K562 (cell line): ENCODE results near the gene TBC1D1.

Source experiments
- CREB1 ChIP-seq, 2 experiments: sonication (generic) in 1 of 2; formaldehyde crosslinking in 1 of 2; IDR thresholded peaks; 2 replicates each; pipeline versions ENCODE4 v1.6.1 to v1.8.0; 2012 to 2022; ENCODE audit warnings: inconsistent platforms in 1 of 2, mild to moderate bottlenecking in 1 of 2, missing genetic modification reagents in 1 of 2, moderate library complexity in 1 of 2
- CTCF ChIP-seq, 3 experiments: IDR thresholded peaks in 2 of 3; conservative IDR thresholded peaks in 1 of 3; 2 replicates each; pipeline ENCODE4 v1.5.1; 2011 to 2012; ENCODE audit warnings: low read length in 3 of 3, mild to moderate bottlenecking in 3 of 3, control low read depth in 2 of 3, improper control_type of control experiment in 1 of 3, inconsistent platforms in 1 of 3, low read depth in 1 of 3, mixed read lengths in 1 of 3, moderate library complexity in 1 of 3; ENCODE audit not compliant: insufficient read depth in 2 of 3
- EGR1 ChIP-seq: fragments of 450-650 bp; conservative IDR thresholded peaks from 2 replicates; pipeline ENCODE4 v1.6.1; 2017; ENCODE audit warnings: mild to moderate bottlenecking
- KLF13 ChIP-seq: fragments of 450-650 bp; IDR thresholded peaks from 2 replicates; pipeline ENCODE4 v1.6.1; 2016; ENCODE audit warnings: missing genetic modification characterization, low read depth, mild to moderate bottlenecking, missing compliant biosample characterization, moderate library complexity, borderline replicate concordance
- PRPF4 ChIP-seq: fragments of 200-400 bp; formaldehyde crosslinking; IDR thresholded peaks from one replicate; pipeline ENCODE4 v1.6.1; 2017; ENCODE audit warnings: low read length, low read depth, mild to moderate bottlenecking; ENCODE audit not compliant: insufficient read depth, poor library complexity, severe bottlenecking
- RBFOX2 ChIP-seq: fragments of 200-400 bp; formaldehyde crosslinking; IDR thresholded peaks from 2 replicates; pipeline ENCODE4 v1.6.1; 2017; ENCODE audit warnings: low read depth, mild to moderate bottlenecking, low read length, moderate library complexity
- TEAD2 ChIP-seq: fragments of 450-650 bp; IDR thresholded peaks from 2 replicates; pipeline ENCODE4 v1.6.1; 2016; ENCODE audit warnings: missing genetic modification characterization, control low read depth, missing compliant biosample characterization
- TRIM25 ChIP-seq: fragments of 450-650 bp; IDR thresholded peaks from 2 replicates; pipeline ENCODE4 v1.7.0; 2016; ENCODE audit warnings: borderline replicate concordance
- ZBTB7A ChIP-seq: IDR thresholded peaks from 2 replicates; pipeline ENCODE4 v1.6.1; 2011; ENCODE audit warnings: low read depth, mild to moderate bottlenecking, low read length, moderate library complexity, borderline replicate concordance; ENCODE audit not compliant: control insufficient read depth

GRCh38 chr4:37903901-37904300, 13.0 kb downstream of the TBC1D1 start:
- TF ChIP-seq RBFOX2 (no peak), CREB1 (IDR thresholded peaks at IDR 0.05) (no peak), CREB1 (CRISPR knock-in tag; IDR thresholded peaks at IDR 0.05) (no peak), PRPF4 (no peak), TEAD2 (tag) (no peak), TRIM25 (no peak), ZBTB7A (no peak), EGR1 (no peak), CTCF (IDR thresholded peaks at IDR 0.05 in 2 of 3, conservative IDR thresholded peaks at IDR 0.05 in 1 of 3; ENCODE audit: insufficient read depth in 2 of 3, low read depth in 1 of 3, low read length in 3 of 3) (no peak), KLF13 (tag) (no peak)
